ENCODE measurements around the gene DMD. TPM values are rescaled to one million over a fixed set of nuclear protein-coding genes. Genes with fewer than 3 reads are reported as not detected.
"Not testable (repeated sequence)": the region's sequence is repeated elsewhere in the genome, so short reads cannot be mapped to it uniquely, and the experiment has no call there.

Gene DMD
- total and polyA plus RNA-seq, 2 donors from 2014 or later = 4.2 to 17.9 TPM

DNA sequence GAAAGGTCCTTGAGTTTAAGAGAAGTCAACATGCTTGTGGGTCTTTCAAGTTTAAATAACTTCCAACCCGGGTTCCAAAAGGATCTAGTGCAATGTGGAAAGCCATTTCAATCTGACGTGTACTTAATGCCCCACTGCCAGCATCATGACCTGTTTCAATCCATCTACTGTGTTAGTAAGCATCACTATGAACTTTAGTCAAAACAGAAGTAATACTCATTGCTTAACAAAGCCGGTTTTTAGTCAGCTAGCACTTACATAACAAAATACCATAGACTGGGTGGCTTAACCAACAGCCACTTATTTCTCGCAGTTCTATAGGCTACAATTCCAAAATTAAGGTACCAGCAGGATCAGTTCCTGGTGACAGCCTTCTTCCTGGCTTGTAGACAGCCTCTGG lies 677.5 kb downstream of the DMD start:
- Histone ChIP-seq H3K27ac (ENCODE audit: low read depth in 2 of 2, low read length in 2 of 2) (no peak overlapping the region), H3K4me3 (ENCODE audit: low read length in 3 of 3) (no peak overlapping the region), H3K27me3 (ENCODE audit: control insufficient read depth, insufficient read depth, low read length) (no peaks in the 10 kb centered on the region), H3K4me1 (ENCODE audit: control insufficient read depth in 2 of 3, insufficient read depth in 2 of 3, low read depth in 1 of 3, low read length in 3 of 3) (no peaks in the 10 kb centered on the region), H3K36me3 (ENCODE audit: control insufficient read depth in 2 of 3, insufficient read depth in 3 of 3, low read length in 3 of 3) (no peaks in the 10 kb centered on the region), H3K9ac (ENCODE audit: low read length in 3 of 3) (no peak overlapping the region), H3K9me3 (ENCODE audit: control insufficient read depth in 2 of 3, insufficient read depth in 1 of 3, low read length in 3 of 3) (no peaks in the 10 kb centered on the region)
- TF ChIP-seq CTCF (IDR thresholded peaks at IDR 0.05; ENCODE audit: borderline replicate concordance, extremely low read depth, insufficient read depth) = no peak
- intact Hi-C loops (cut with DNase I) = no loop called here
- no peak for FAIRE-seq
- no peak for DNase-seq

GRCh38 chrX:32532262-32532661 lies 679.1 kb downstream of the DMD start:
- H3K9me3 ChIP-seq (ENCODE audit: control insufficient read depth in 2 of 3, insufficient read depth in 1 of 3, low read length in 3 of 3) = no peaks in the 10 kb centered on the region
- H3K27me3 ChIP-seq (ENCODE audit: control insufficient read depth, insufficient read depth, low read length) = no peaks in the 10 kb centered on the region
- DNase-seq = no peak
- no peak overlapping the region for H3K27ac ChIP-seq (ENCODE audit: low read depth in 2 of 2, low read length in 2 of 2)
- no peak for FAIRE-seq
- TF ChIP-seq CTCF (IDR thresholded peaks at IDR 0.05; ENCODE audit: borderline replicate concordance, extremely low read depth, insufficient read depth) = no peak
- H3K36me3 ChIP-seq (ENCODE audit: control insufficient read depth in 2 of 3, insufficient read depth in 3 of 3, low read length in 3 of 3) = no peaks in the 10 kb centered on the region
- H3K4me1 ChIP-seq (ENCODE audit: control insufficient read depth in 2 of 3, insufficient read depth in 2 of 3, low read depth in 1 of 3, low read length in 3 of 3) = no peaks in the 10 kb centered on the region
- H3K9ac ChIP-seq (ENCODE audit: low read length in 3 of 3) = no peak overlapping the region
- H3K4me3 ChIP-seq (ENCODE audit: low read length in 3 of 3) = no peak overlapping the region
- intact Hi-C loops (cut with DNase I) = no loop called here

DNA sequence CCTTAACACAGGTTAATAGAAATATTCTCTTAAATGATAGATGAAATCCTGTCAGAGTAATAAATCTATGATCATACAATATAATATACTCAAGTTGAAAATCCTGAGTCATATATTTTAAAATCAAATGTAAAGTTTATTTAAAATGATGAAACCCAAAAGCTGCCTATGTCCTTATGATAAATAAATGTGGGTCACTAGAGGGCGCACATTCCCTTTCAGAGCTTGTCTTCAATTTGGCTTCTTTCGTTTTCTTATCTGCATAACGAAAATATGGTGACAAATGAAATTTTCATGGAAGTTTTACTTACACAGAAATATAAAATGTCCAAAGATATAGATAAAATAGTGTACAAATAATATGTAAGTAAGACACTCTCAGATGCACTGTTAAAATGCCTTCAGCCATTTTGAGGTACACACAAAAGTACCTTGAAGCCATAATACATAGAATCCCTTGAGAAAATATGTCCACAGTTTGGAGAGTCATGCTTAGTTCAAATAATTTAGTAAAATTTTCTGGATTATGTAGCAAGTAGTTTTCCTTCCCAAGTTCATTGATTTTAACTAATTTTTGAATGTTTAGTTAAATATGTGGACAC lies 680.4 kb downstream of the DMD start:
- H3K36me3 ChIP-seq (ENCODE audit: control insufficient read depth in 2 of 3, insufficient read depth in 3 of 3, low read length in 3 of 3) = no peaks in the 10 kb centered on the region
- no peaks in the 10 kb centered on the region for H3K9me3 ChIP-seq (ENCODE audit: control insufficient read depth in 2 of 3, insufficient read depth in 1 of 3, low read length in 3 of 3)
- peak in 2 of 5 donors; percentile 52 to 62 for DNase-seq
- peak; percentile 99 for FAIRE-seq
- TF ChIP-seq CTCF (IDR thresholded peaks at IDR 0.05; ENCODE audit: borderline replicate concordance, extremely low read depth, insufficient read depth) = peak; percentile 37
- intact Hi-C loops (cut with DNase I) = no loop called here
- peak overlapping the region; percentile 12 to 56 (median 49) for H3K4me3 ChIP-seq (ENCODE audit: low read length in 3 of 3)
- no peaks in the 10 kb centered on the region for H3K27me3 ChIP-seq (ENCODE audit: control insufficient read depth, insufficient read depth, low read length)
- H3K9ac ChIP-seq (ENCODE audit: low read length in 3 of 3) = no peak overlapping the region
- H3K4me1 ChIP-seq (ENCODE audit: control insufficient read depth in 2 of 3, insufficient read depth in 2 of 3, low read depth in 1 of 3, low read length in 3 of 3) = no peaks in the 10 kb centered on the region
- H3K27ac ChIP-seq (ENCODE audit: low read depth in 2 of 2, low read length in 2 of 2) = no peak overlapping the region

GRCh38 chrX:32528451-32528850 lies 682.9 kb downstream of the DMD start:
- H3K36me3 ChIP-seq (ENCODE audit: control insufficient read depth in 2 of 3, insufficient read depth in 3 of 3, low read length in 3 of 3); H3K9ac ChIP-seq (ENCODE audit: low read length in 3 of 3); FAIRE-seq; intact Hi-C loops (cut with DNase I); H3K27me3 ChIP-seq (ENCODE audit: control insufficient read depth, insufficient read depth, low read length); H3K27ac ChIP-seq (ENCODE audit: low read depth in 2 of 2, low read length in 2 of 2); H3K4me3 ChIP-seq (ENCODE audit: low read length in 3 of 3); DNase-seq; H3K4me1 ChIP-seq (ENCODE audit: control insufficient read depth in 2 of 3, insufficient read depth in 2 of 3, low read depth in 1 of 3, low read length in 3 of 3); H3K9me3 ChIP-seq (ENCODE audit: control insufficient read depth in 2 of 3, insufficient read depth in 1 of 3, low read length in 3 of 3): not testable (repeated sequence)

Data from kidney (tissue), 14 donors.